ENCODE measurements around the gene STX1B. TPM values are rescaled to one million over a fixed set of nuclear protein-coding genes. Genes with fewer than 3 reads are reported as not detected.

The STX1B gene
- polyA plus RNA-seq, 1 donor (not counting 4 experiments of a cell fraction or from before 2014, with no cell fraction given) = 0.34 TPM

DNA sequence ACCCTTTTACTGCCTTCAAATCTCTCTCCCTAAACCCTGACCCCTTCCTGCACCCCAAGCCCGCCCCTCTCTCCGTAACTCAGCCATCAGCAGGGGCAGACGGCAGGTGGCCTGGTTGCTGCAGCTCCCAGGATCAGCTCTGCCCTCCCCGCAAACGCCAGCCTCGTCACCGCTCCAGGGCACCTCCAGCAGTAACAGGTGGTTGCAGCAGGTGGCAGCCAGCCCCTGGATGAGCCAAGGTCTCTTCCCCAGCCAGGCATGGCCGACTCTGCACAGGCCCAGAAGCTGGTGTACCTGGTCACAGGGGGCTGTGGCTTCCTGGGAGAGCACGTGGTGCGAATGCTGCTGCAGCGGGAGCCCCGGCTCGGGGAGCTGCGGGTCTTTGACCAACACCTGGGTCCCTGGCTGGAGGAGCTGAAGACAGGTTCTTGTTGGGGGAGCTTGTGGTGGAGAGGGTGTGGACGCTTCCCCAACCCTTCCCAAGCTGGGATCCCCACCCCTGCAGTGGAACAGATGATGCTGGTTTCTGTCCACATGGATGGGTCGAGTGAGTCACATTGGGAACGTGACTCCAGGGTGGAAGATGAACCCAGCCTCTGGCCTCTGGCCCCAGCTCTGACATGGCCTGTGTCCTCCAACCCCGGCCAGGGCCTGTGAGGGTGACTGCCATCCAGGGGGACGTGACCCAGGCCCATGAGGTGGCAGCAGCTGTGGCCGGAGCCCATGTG is 24.9 kb downstream of the STX1B start:
- no peak for DNase-seq (ENCODE audit: low read depth, low spot score)
- no peaks in the 10 kb centered on the region for H3K9me1 ChIP-seq (ENCODE audit: control insufficient read depth, extremely low read depth, insufficient read depth, low read length)
- dilution Hi-C loops (cut with MboI; ENCODE audit: extremely low pct_ligation_motif_present, low sequenced_read_pairs) = no loop called here
- H3K9ac ChIP-seq (ENCODE audit: control insufficient read depth, extremely low read depth, insufficient read depth, low read length) = no peak overlapping the region
- peaks cover 9 to 14% of the 10 kb centered on the region in 2 experiments for H3K36me3 ChIP-seq (ENCODE audit: control insufficient read depth in 2 of 2, extremely low read depth in 1 of 2, insufficient read depth in 2 of 2, low read length in 2 of 2)
- H2AFZ ChIP-seq (ENCODE audit: control insufficient read depth, low read length) = peak overlapping the region; percentile 23
- H3K27me3 ChIP-seq (ENCODE audit: control insufficient read depth, extremely low read depth, insufficient read depth, low read length) = no peaks in the 10 kb centered on the region
- TF ChIP-seq, protein P1, sequence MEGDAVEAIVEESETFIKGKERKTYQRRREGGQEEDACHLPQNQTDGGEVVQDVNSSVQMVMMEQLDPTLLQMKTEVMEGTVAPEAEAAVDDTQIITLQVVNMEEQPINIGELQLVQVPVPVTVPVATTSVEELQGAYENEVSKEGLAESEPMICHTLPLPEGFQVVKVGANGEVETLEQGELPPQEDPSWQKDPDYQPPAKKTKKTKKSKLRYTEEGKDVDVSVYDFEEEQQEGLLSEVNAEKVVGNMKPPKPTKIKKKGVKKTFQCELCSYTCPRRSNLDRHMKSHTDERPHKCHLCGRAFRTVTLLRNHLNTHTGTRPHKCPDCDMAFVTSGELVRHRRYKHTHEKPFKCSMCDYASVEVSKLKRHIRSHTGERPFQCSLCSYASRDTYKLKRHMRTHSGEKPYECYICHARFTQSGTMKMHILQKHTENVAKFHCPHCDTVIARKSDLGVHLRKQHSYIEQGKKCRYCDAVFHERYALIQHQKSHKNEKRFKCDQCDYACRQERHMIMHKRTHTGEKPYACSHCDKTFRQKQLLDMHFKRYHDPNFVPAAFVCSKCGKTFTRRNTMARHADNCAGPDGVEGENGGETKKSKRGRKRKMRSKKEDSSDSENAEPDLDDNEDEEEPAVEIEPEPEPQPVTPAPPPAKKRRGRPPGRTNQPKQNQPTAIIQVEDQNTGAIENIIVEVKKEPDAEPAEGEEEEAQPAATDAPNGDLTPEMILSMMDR (optimal IDR thresholded peaks at IDR 0.05 in 1 of 3, IDR thresholded peaks at IDR 0.05 in 1 of 3, conservative IDR thresholded peaks at IDR 0.05 in 1 of 3; ENCODE audit: extremely low read depth in 1 of 3, insufficient read depth in 2 of 3, low read length in 3 of 3) = peak in 2 of 3 experiments; percentile 29 to 76
- TF ChIP-seq EZH2 (IDR thresholded peaks at IDR 0.05; ENCODE audit: low read length) = no peak
- no peaks in the 10 kb centered on the region for H3K79me2 ChIP-seq (ENCODE audit: control insufficient read depth, insufficient read depth, low read length)
- no peak for FAIRE-seq
- peak overlapping the region in 2 of 3 experiments; percentile 5 to 37 for H3K4me3 ChIP-seq (ENCODE audit: control insufficient read depth in 2 of 3, extremely low read depth in 1 of 3, insufficient read depth in 2 of 3, low read depth in 1 of 3, low read length in 3 of 3)
- H3K4me1 ChIP-seq (ENCODE audit: control insufficient read depth, extremely low read depth, insufficient read depth, low read length) = peaks cover 15% of the 10 kb centered on the region
- H3K27ac ChIP-seq (ENCODE audit: control insufficient read depth, insufficient read depth, low read length) = no peak overlapping the region
- H3K4me2 ChIP-seq (ENCODE audit: control insufficient read depth, extremely low read depth, insufficient read depth, low read depth, low read length) = peak overlapping the region; percentile 66
- no peaks in the 10 kb centered on the region for H3K9me3 ChIP-seq (ENCODE audit: control insufficient read depth, low read depth, low read length)
- no peaks in the 10 kb centered on the region for H4K20me1 ChIP-seq (ENCODE audit: control insufficient read depth, extremely low read depth, insufficient read depth, low read length)

DNA sequence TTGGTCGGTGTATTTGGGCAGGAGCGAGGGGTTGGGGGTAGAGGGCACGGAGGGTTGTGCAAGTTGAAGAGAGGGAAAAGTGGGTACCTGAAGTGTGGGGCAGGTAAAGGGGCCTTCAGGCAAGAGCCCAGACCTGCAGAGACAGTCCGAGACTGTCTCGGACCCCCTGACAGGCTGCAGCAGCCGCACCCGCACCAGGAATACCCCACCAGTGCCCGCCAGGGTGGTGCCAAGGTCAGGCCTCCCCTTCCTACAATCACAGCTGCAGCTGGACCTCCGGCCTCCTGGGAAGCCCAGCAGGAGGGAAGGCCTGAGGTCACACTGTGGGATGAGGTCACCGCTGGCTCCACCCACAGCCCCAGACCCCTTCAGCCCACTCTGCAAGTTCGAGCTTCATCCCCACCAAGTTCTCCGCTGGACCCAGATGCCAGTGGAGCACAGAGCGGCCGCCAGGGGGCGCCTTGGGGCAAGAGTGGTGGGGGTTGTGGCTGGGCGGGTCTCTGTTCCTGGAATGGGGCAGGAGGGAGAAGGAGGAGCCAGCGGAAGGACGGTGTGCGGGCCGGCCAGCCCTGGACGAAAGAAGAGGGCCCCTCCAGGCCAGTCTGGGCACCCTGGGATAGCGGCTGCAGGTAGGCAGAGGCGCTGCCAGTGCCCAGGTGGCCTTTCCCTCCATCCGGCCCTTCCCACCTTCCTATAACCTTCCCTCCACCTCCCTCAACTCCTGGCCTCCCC is 25.6 kb downstream of the STX1B start, which contains the start of gene HSD3B7:
Gene HSD3B7, plus strand, starts transcription at position 539 of the 732 bp plus-strand sequence. CDS start 452 bp downstream, outside the sequence.
- DNase-seq (ENCODE audit: low read depth, low spot score) (no peak), FAIRE-seq (no peak)
- no peak within 1 kb of the TSS for H3K27ac ChIP-seq (ENCODE audit: control insufficient read depth, insufficient read depth, low read length)
- H3K9ac ChIP-seq (ENCODE audit: control insufficient read depth, extremely low read depth, insufficient read depth, low read length) = no peak within 1 kb of the TSS
- H3K27me3 ChIP-seq (ENCODE audit: control insufficient read depth, extremely low read depth, insufficient read depth, low read length) = no peaks in the 10 kb centered on the region
- H3K79me2 ChIP-seq (ENCODE audit: control insufficient read depth, insufficient read depth, low read length) = no peaks in the 10 kb centered on the region
- dilution Hi-C loops (cut with MboI; ENCODE audit: extremely low pct_ligation_motif_present, low sequenced_read_pairs) = no loop called here
- TF ChIP-seq, protein P1 (optimal IDR thresholded peaks at IDR 0.05 in 1 of 3, IDR thresholded peaks at IDR 0.05 in 1 of 3, conservative IDR thresholded peaks at IDR 0.05 in 1 of 3; ENCODE audit: extremely low read depth in 1 of 3, insufficient read depth in 2 of 3, low read length in 3 of 3) = peak; percentile 57 to 93 (median 86)
- TF ChIP-seq EZH2 (IDR thresholded peaks at IDR 0.05; ENCODE audit: low read length) = no peak
- H2AFZ ChIP-seq (ENCODE audit: control insufficient read depth, low read length) = peak within 1 kb of the TSS; percentile 23
- peaks cover 15% of the 10 kb centered on the region for H3K4me1 ChIP-seq (ENCODE audit: control insufficient read depth, extremely low read depth, insufficient read depth, low read length)
- H3K9me1 ChIP-seq (ENCODE audit: control insufficient read depth, extremely low read depth, insufficient read depth, low read length) = no peaks in the 10 kb centered on the region
- peak within 1 kb of the TSS in 2 of 3 experiments; percentile 5 to 37 for H3K4me3 ChIP-seq (ENCODE audit: control insufficient read depth in 2 of 3, extremely low read depth in 1 of 3, insufficient read depth in 2 of 3, low read depth in 1 of 3, low read length in 3 of 3)
- no peaks in the 10 kb centered on the region for H4K20me1 ChIP-seq (ENCODE audit: control insufficient read depth, extremely low read depth, insufficient read depth, low read length)
- peak within 1 kb of the TSS; percentile 66 for H3K4me2 ChIP-seq (ENCODE audit: control insufficient read depth, extremely low read depth, insufficient read depth, low read depth, low read length)
- H3K9me3 ChIP-seq (ENCODE audit: control insufficient read depth, low read depth, low read length) = no peaks in the 10 kb centered on the region
- H3K36me3 ChIP-seq (ENCODE audit: control insufficient read depth in 2 of 2, extremely low read depth in 1 of 2, insufficient read depth in 2 of 2, low read length in 2 of 2) = peaks cover 10 to 14% of the 10 kb centered on the region in 2 experiments
